SK-N-SH (cell line): ENCODE measurements around the gene TBL3. TPM values are rescaled to one million over a fixed set of nuclear protein-coding genes. Genes with fewer than 3 reads are reported as not detected.
"Not testable (repeated sequence)": the region's sequence is repeated elsewhere in the genome, so short reads cannot be mapped to it uniquely, and the experiment has no call there.

Experiments
- CTCF ChIA-PET: fragments of 300-600, 350-600 bp; formaldehyde crosslinking; extraction: SDS; loops from one replicate; lab custom pipeline; 2021; lab: Yijun Ruan, JAX
- POLR2A ChIA-PET: fragments of 350-600 bp; sonication (Branson Sonifier 250); formaldehyde crosslinking; extraction: SDS; loops from one replicate; lab custom pipeline; 2020; ENCODE audit warnings: antibody characterized with exemption, inconsistent platforms; lab: Yijun Ruan, JAX
- DNase-seq: peaks from one replicate; pipeline ENCODE4 v3.0.0; 2012
- H2AFZ ChIP-seq: fragments of 200-600 bp; sonication (generic); 2 replicates; pipeline ENCODE4 v1.8.1; 2016; ENCODE audit warnings: antibody characterized with exemption, mild to moderate bottlenecking, low read depth
- H3F3A ChIP-seq: fragments of 200-600 bp; sonication (generic); replicated peaks from 2 replicates; pipeline ENCODE3; 2016; ENCODE audit warnings: antibody characterized with exemption, mild to moderate bottlenecking; ENCODE audit not compliant: insufficient read depth
- H3K27ac ChIP-seq, 2 experiments: fragments of 200-500 bp in 1 of 2; fragments of 200-600 bp in 1 of 2; sonication (Bioruptor generic) in 1 of 2; sonication (generic), shearing (Covaris generic) in 1 of 2; 2 replicates each; pipeline versions ENCODE4 v1.5.1 to v1.6.1; 2014 to 2016; ENCODE audit warnings: low read depth in 2 of 2, inconsistent platforms in 1 of 2, low read length in 1 of 2, mild to moderate bottlenecking in 1 of 2, mixed read lengths in 1 of 2
- H3K27me3 ChIP-seq: fragments of 200-600 bp; sonication (generic), shearing (Covaris generic); 2 replicates; pipeline ENCODE4 v1.6.1; 2016; ENCODE audit warnings: mixed run types; ENCODE audit not compliant: insufficient read depth
- H3K36me3 ChIP-seq, 2 experiments: fragments of 200-500 bp in 1 of 2; fragments of 200-600 bp in 1 of 2; sonication (Bioruptor generic) in 1 of 2; sonication (generic) in 1 of 2; replicated peaks in 1 of 2; 2 replicates each; pipeline versions ENCODE3 to v1.5.1; 2014 to 2016; ENCODE audit warnings: low read length in 1 of 2, mild to moderate bottlenecking in 1 of 2; ENCODE audit not compliant: insufficient read depth in 2 of 2, control insufficient read depth in 1 of 2
- H3K4me1 ChIP-seq, 2 experiments: fragments of 200-500 bp in 1 of 2; fragments of 200-600 bp in 1 of 2; sonication (Bioruptor generic) in 1 of 2; sonication (generic), shearing (Covaris generic) in 1 of 2; 2 replicates each; pipeline versions ENCODE4 v1.5.1 to v1.6.1; 2014 to 2016; ENCODE audit warnings: low read depth in 1 of 2, low read length in 1 of 2, mixed run types in 1 of 2; ENCODE audit not compliant: insufficient read depth in 2 of 2, control insufficient read depth in 1 of 2
- H3K4me2 ChIP-seq: fragments of 200-600 bp; sonication (generic), shearing (Covaris generic); 2 replicates; pipeline ENCODE4 v1.6.1; 2017; ENCODE audit warnings: mixed run types
- H3K4me3 ChIP-seq, 2 experiments: fragments of 200-500 bp in 1 of 2; fragments of 200-600 bp in 1 of 2; sonication (Bioruptor generic) in 1 of 2; sonication (generic), shearing (Covaris generic) in 1 of 2; 2 replicates each; pipeline versions ENCODE4 v1.5.1 to v1.8.1; 2014 to 2016; ENCODE audit warnings: low read depth in 2 of 2, inconsistent platforms in 1 of 2, low read length in 1 of 2, mild to moderate bottlenecking in 1 of 2, mixed read lengths in 1 of 2, moderate library complexity in 1 of 2
- H3K79me2 ChIP-seq: fragments of 200-600 bp; sonication (generic); 2 replicates; pipeline ENCODE4 v1.8.1; 2017; ENCODE audit warnings: mild to moderate bottlenecking; ENCODE audit not compliant: insufficient read depth
- H3K9ac ChIP-seq: fragments of 200-600 bp; sonication (generic); 2 replicates; pipeline ENCODE4 v1.6.1; 2017; ENCODE audit warnings: mixed run types
- H3K9me2 ChIP-seq: fragments of 200-600 bp; sonication (generic); 2 replicates; pipeline ENCODE4 v1.6.1; 2017; ENCODE audit warnings: mixed run types
- H3K9me3 ChIP-seq: fragments of 200-600 bp; sonication (generic); 2 replicates; pipeline ENCODE4 v1.6.1; 2017; ENCODE audit warnings: mixed run types, mild to moderate bottlenecking, moderate library complexity
- H4K20me1 ChIP-seq: fragments of 200-600 bp; sonication (generic); 2 replicates; pipeline ENCODE4 v1.6.1; 2017; ENCODE audit warnings: mild to moderate bottlenecking, mixed run types; ENCODE audit not compliant: insufficient read depth
- CHD2 ChIP-seq: fragments of 150-350 bp; IDR thresholded peaks from 2 replicates; pipeline ENCODE4 v1.6.1; 2018; ENCODE audit warnings: low read length; ENCODE audit not compliant: partially characterized antibody
- FOSL2 ChIP-seq: IDR thresholded peaks from 2 replicates; pipeline ENCODE4 v1.4.0; 2012; ENCODE audit warnings: low read depth, mild to moderate bottlenecking, moderate library complexity, borderline replicate concordance
- FOXJ3 ChIP-seq: sonication (generic); formaldehyde crosslinking; IDR thresholded peaks from 2 replicates; pipeline ENCODE4 v1.5.1; 2020; ENCODE audit warnings: mild to moderate bottlenecking, missing genetic modification reagents
- GABPA ChIP-seq: IDR thresholded peaks from 2 replicates; pipeline ENCODE4 v1.4.0; 2012; ENCODE audit warnings: low read depth, mild to moderate bottlenecking
- GATA2 ChIP-seq: sonication (generic); formaldehyde crosslinking; IDR thresholded peaks from 2 replicates; pipeline ENCODE4 v1.5.0; 2020; ENCODE audit warnings: mild to moderate bottlenecking, missing genetic modification reagents
- MXI1 ChIP-seq: IDR thresholded peaks from 2 replicates; pipeline ENCODE4 v1.6.1; 2012; ENCODE audit warnings: mild to moderate bottlenecking, low read depth, low read length, improper control_type of control experiment
- POLR2AphosphoS5 ChIP-seq: IDR thresholded peaks from 2 replicates; pipeline ENCODE4 v1.6.1; 2012; ENCODE audit warnings: low read depth, low read length
- RAD21 ChIP-seq: IDR thresholded peaks from 2 replicates; pipeline ENCODE4 v1.6.1; 2012; ENCODE audit warnings: mild to moderate bottlenecking, low read length
- RCOR1 ChIP-seq: fragments of 150-350 bp; IDR thresholded peaks from 2 replicates; pipeline ENCODE4 v1.6.1; 2017; ENCODE audit warnings: antibody characterized with exemption, low read length
- SIN3A ChIP-seq: IDR thresholded peaks from 2 replicates; pipeline ENCODE4 v1.6.1; 2012; ENCODE audit warnings: low read depth, mild to moderate bottlenecking, low read length, moderate library complexity, borderline replicate concordance
- SMC3 ChIP-seq: IDR thresholded peaks from 2 replicates; pipeline ENCODE4 v1.6.1; 2012; ENCODE audit warnings: low read depth, low read length, improper control_type of control experiment
- USF2 ChIP-seq: fragments of 150-350 bp; IDR thresholded peaks from 2 replicates; pipeline ENCODE4 v1.6.1; 2017; ENCODE audit warnings: antibody characterized with exemption, low read length, low read depth, borderline replicate concordance
- YY1 ChIP-seq: IDR thresholded peaks from 2 replicates; pipeline ENCODE4 v1.4.0; 2012; ENCODE audit warnings: low read depth, mild to moderate bottlenecking
- WGBS: methylation state at CpG from one replicate; pipeline ENCODE4 v1.1.6; 2017; ENCODE audit warnings: low lambda C conversion rate; 5-methylcytosine and 5-hydroxymethylcytosine counted together
- polyA plus RNA-seq, 3 experiments: library from polyadenylated mRNA; depleted of rRNA; stranded (reverse); fragments of >200 nt; gene quantifications; 2 replicates each; pipeline ENCODE4 v1.2.3, GENCODE V29; 2012
- TF ChIP-seq, protein P1 (sequence below): fragments of 200-600 bp; sonication (generic); IDR thresholded peaks from 2 replicates; pipeline ENCODE4 v1.6.1; 2017; ENCODE audit warnings: antibody characterized with exemption, mild to moderate bottlenecking, moderate library complexity

TBL3 gene
- polyA plus RNA-seq, 1 of the 3 experiments (the other 2 are of a cell fraction), result 37.1 TPM

- DNase-seq, result no peak
- Histone ChIP-seq H3K9ac (no peak overlapping the region), H3K27ac (peak overlapping the region; percentile 19 to 20; a peak in 2 of 4 replicates), H2AFZ (no peak overlapping the region), H3K4me1 (peaks cover 0 to 47% of the 10 kb centered on the region in 2 experiments; a peak in 1 of 4 replicates), H4K20me1 (peaks cover 38% of the 10 kb centered on the region), H3K4me3 (no peak overlapping the region), H3K36me3 (peaks cover 19 to 24% of the 10 kb centered on the region in 2 experiments), H3K27me3 (no peaks in the 10 kb centered on the region), H3K9me3 (no peaks in the 10 kb centered on the region), H3F3A (peaks cover 36% of the 10 kb centered on the region), H3K9me2 (no peaks in the 10 kb centered on the region), H3K79me2 (peaks cover 68% of the 10 kb centered on the region), H3K4me2 (peak overlapping the region; percentile 90; the same call in 1 of the 2 replicates)
- CTCF ChIA-PET, result interaction anchor here (1.1 to 1.8 kb wide), 3 partner anchors 32 to 97 kb away, joined by 3 to 6 read pairs (median 4); partner anchors contain the start of gene MEIOB
- TF ChIP-seq FOSL2 (no peak), SIN3A (peak; percentile 12; the same call in 1 of the 2 replicates)
- WGBS, result 38% methylated on average over 6 of the region's 6 CpGs
- POLR2A ChIA-PET, result interaction anchor here (0.7 to 2.6 kb wide), 3 partner anchors 9 to 229 kb away, joined by 3 to 10 read pairs (median 5); partner anchors contain the start of gene MSRB1
These were observed 10.2 kb upstream of the TBL3 start for GRCh38 chr16:1961651-1962067.

GRCh38 chr16:1962161-1963153 is 9.4 kb upstream of the TBL3 start:
- H3K9me3 ChIP-seq, H3K27me3 ChIP-seq, DNase-seq, H3K9me2 ChIP-seq, H2AFZ ChIP-seq: not testable (repeated sequence)
- H3F3A ChIP-seq, result peaks cover 36% of the 10 kb centered on the region
- H3K4me3 ChIP-seq, result peak overlapping the region; percentile 86 to 98
- H3K27ac ChIP-seq, result peak overlapping the region; percentile 11 to 76; a peak in 3 of 4 replicates
- peak overlapping the region; percentile 92 for H3K9ac ChIP-seq
- ChIA-PET CTCF (interaction anchor here (0.6 to 1.8 kb wide), 3 partner anchors 33 to 261 kb away, joined by 3 to 6 read pairs (median 3); no protein-coding TSS in a partner anchor), POLR2A (interaction anchor here (0.7 to 2.6 kb wide), 2 partner anchors 8 to 228 kb away, joined by 3 to 10 read pairs; no protein-coding TSS in a partner anchor)
- H3K36me3 ChIP-seq, result peaks cover 19 to 24% of the 10 kb centered on the region in 2 experiments
- H4K20me1 ChIP-seq, result peaks cover 38% of the 10 kb centered on the region
- 34% methylated on average over 10 of the region's 37 CpGs for WGBS
- peaks cover 72% of the 10 kb centered on the region for H3K79me2 ChIP-seq
- H3K4me1 ChIP-seq, result peaks cover 0 to 47% of the 10 kb centered on the region in 2 experiments; a peak in 1 of 4 replicates
- H3K4me2 ChIP-seq, result peak overlapping the region; percentile 90

- WGBS, result 3% methylated on average over 17 of the region's 44 CpGs
- DNase-seq, result no peak
- Histone ChIP-seq H3F3A (peaks cover 36% of the 10 kb centered on the region), H3K4me3 (peak overlapping the region; percentile 86 to 98), H2AFZ (no peak overlapping the region), H3K4me2 (peak overlapping the region; percentile 90), H3K27me3 (no peaks in the 10 kb centered on the region), H3K9me2 (no peaks in the 10 kb centered on the region), H3K9me3 (no peaks in the 10 kb centered on the region), H3K36me3 (peaks cover 19 to 24% of the 10 kb centered on the region in 2 experiments), H4K20me1 (peaks cover 38% of the 10 kb centered on the region), H3K4me1 (peaks cover 0 to 43% of the 10 kb centered on the region in 2 experiments; a peak in 1 of 4 replicates), H3K79me2 (peaks cover 72% of the 10 kb centered on the region), H3K27ac (peak overlapping the region; percentile 76 to 90), H3K9ac (peak overlapping the region; percentile 92)
- POLR2A ChIA-PET, result interaction anchor here (0.6 to 2.0 kb wide), 22 partner anchors 9 to 505 kb away, joined by 3 to 17 read pairs (median 6); partner anchors contain the start of genes ECI1, FAHD1, GFER and HAGH
- CTCF ChIA-PET, result interaction anchor here (1.0 to 2.8 kb wide), 5 partner anchors 19 to 53 kb away, joined by 3 to 12 read pairs (median 5); no protein-coding TSS in a partner anchor
- no peak for TF ChIP-seq SMC3
- no peak for TF ChIP-seq USF2
- no peak for TF ChIP-seq GATA2
- no peak for TF ChIP-seq FOXJ3 (CRISPR knock-in tag)
- TF ChIP-seq MXI1, result peak; percentile 81
- TF ChIP-seq, protein P1, sequence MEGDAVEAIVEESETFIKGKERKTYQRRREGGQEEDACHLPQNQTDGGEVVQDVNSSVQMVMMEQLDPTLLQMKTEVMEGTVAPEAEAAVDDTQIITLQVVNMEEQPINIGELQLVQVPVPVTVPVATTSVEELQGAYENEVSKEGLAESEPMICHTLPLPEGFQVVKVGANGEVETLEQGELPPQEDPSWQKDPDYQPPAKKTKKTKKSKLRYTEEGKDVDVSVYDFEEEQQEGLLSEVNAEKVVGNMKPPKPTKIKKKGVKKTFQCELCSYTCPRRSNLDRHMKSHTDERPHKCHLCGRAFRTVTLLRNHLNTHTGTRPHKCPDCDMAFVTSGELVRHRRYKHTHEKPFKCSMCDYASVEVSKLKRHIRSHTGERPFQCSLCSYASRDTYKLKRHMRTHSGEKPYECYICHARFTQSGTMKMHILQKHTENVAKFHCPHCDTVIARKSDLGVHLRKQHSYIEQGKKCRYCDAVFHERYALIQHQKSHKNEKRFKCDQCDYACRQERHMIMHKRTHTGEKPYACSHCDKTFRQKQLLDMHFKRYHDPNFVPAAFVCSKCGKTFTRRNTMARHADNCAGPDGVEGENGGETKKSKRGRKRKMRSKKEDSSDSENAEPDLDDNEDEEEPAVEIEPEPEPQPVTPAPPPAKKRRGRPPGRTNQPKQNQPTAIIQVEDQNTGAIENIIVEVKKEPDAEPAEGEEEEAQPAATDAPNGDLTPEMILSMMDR, result peak; percentile 45
- no peak for TF ChIP-seq RCOR1
- TF ChIP-seq GABPA, result no peak
- peak; percentile 56 for TF ChIP-seq POLR2AphosphoS5
- peak; percentile 21 for TF ChIP-seq CHD2
- TF ChIP-seq RAD21, result no peak
- no peak for TF ChIP-seq YY1
These were observed 7.9 kb upstream of the TBL3 start for GRCh38 chr16:1963806-1964505.
